Transverse colon (tissue), 4 donors: ENCODE data around the gene ZNF93. TPM values are rescaled to one million over a fixed set of nuclear protein-coding genes. Genes with fewer than 3 reads are reported as not detected.

Experiments used
- DNase-seq: peaks from one replicate; pipeline ENCODE4 v3.0.0-alpha.2; 2019
- H3K27ac ChIP-seq, 4 donors: fragments of 200-600 bp; sonication (generic); 2 replicates each; pipeline ENCODE4 v1.5.1; 2016 to 2018; ENCODE audit warnings: inconsistent platforms in 4 of 4
- H3K27me3 ChIP-seq: fragments of 200-600 bp; sonication (generic); 2 replicates; pipeline ENCODE4 v1.5.1; 2017; ENCODE audit warnings: inconsistent platforms
- H3K36me3 ChIP-seq, 4 donors: fragments of 200-600 bp; sonication (generic); 2 replicates each; pipeline ENCODE4 v1.5.1; 2017 to 2019; ENCODE audit warnings: inconsistent platforms in 4 of 4
- H3K4me1 ChIP-seq, 4 donors: fragments of 200-600 bp; sonication (generic); 2 replicates each; pipeline ENCODE4 v1.5.1; 2017 to 2020; ENCODE audit warnings: inconsistent platforms in 4 of 4
- H3K4me3 ChIP-seq, 4 donors: fragments of 200-600 bp; sonication (generic); 1 replicate in 1 of 4; 2 replicates in 3 of 4; pipeline versions ENCODE4 v1.5.1 to v1.6.1; 2017 to 2019; ENCODE audit warnings: inconsistent platforms in 4 of 4
- H3K9me3 ChIP-seq, 2 donors: fragments of 200-600 bp; sonication (generic); 2 replicates each; pipeline ENCODE4 v1.5.1; 2017 to 2019; ENCODE audit warnings: inconsistent platforms in 2 of 2
- EP300 ChIP-seq: sonication (generic); formaldehyde crosslinking; IDR thresholded peaks from one replicate; pipeline ENCODE4 v1.6.1; 2017; ENCODE audit warnings: antibody characterized with exemption, low read depth
- POLR2A ChIP-seq: fragments of 450-650 bp; IDR thresholded peaks from one replicate; pipeline ENCODE4 v1.6.1; 2016; ENCODE audit warnings: antibody characterized with exemption, mild to moderate bottlenecking, moderate library complexity
- POLR2AphosphoS5 ChIP-seq, 3 donors: sonication (generic); formaldehyde crosslinking; IDR thresholded peaks; one replicate each; pipeline ENCODE4 v1.6.1; 2016; ENCODE audit warnings: antibody characterized with exemption in 3 of 3
- WGBS, 2 donors: methylation state at CpG; one replicate each; pipeline ENCODE4 v1.1.5; 2018; ENCODE audit warnings: low coverage in 1 of 2; 5-methylcytosine and 5-hydroxymethylcytosine counted together
- in situ Hi-C, 4 donors: fragments of 200-750 bp; cut with MboI; loops; one replicate each; pipeline versions ENCODE4 v1.15.0 to v1.15.1; 2017; ENCODE audit warnings: low sequenced_read_pairs in 3 of 4, low pct_ligation_motif_present in 1 of 4, low pct_unique_long_range_greater_than_20kb in 1 of 4
- intact Hi-C: fragments of 100-400 bp; cut with DNase I; formaldehyde crosslinking; loops from one replicate; pipeline ENCODE4 v1.15.1; 2023; ENCODE audit warnings: low total_unique reads
- total RNA-seq, 4 donors: library from RNA; depleted of rRNA; stranded (reverse); fragments of >200 nt; gene quantifications; one replicate each; pipeline ENCODE4 v1.1.0, GENCODE V29; 2016
- TF ChIP-seq, protein P1 (sequence below), 5 experiments: fragments of 200-600 bp in 3 of 5; fragments of 450-650 bp in 2 of 5; sonication (generic) in 3 of 5; IDR thresholded peaks; 1 replicate in 2 of 5; 2 replicates in 3 of 5; pipeline ENCODE4 v1.5.1; 2016 to 2017; ENCODE audit warnings: antibody characterized with exemption in 5 of 5, inconsistent platforms in 3 of 5, mild to moderate bottlenecking in 2 of 5, moderate library complexity in 1 of 5

The ZNF93 gene
- total RNA-seq, 4 donors from 2014 or later, result 0.40 to 5.4 (median 3.8) TPM; not detected in 1

DNA sequence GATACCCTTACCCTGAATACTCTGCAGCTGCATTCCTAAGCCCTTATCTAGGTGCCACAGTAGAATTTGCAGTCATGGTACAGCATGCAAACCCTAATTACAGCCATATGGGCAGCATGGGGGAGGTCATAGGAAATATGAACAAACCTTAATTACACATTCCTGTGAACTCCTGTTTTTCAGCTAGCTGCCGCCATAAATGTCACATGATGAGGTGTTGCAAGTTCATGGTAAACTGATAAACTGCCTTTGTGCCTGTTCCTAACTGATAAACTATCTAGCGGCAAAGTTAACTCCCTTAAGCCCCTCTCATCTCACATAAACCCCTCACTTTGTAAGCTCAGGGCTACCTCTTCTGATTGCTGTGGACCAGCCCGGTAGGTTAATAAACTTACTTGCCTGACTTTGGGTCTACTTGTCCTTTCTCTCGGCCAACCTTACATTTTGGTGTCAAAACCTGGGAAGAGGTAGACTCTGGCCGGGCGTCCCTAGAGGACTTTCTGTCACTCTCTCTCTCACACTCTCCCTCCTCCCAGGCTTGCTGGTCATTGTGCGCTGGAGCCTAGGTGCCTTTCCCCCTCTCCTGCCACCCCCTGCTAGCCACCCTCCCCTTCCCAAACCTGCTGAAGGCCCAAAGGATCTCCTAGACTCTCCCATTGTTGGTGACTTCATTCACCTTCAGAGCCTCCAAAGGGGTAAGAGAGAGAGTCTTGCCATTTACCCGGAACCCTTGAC lies 43.3 kb downstream of the ZNF93 start:
- TF ChIP-seq POLR2AphosphoS5 (IDR thresholded peaks at IDR 0.05) (no peak), POLR2A (no peak), EP300 (no peak)
- TF ChIP-seq, protein P1, sequence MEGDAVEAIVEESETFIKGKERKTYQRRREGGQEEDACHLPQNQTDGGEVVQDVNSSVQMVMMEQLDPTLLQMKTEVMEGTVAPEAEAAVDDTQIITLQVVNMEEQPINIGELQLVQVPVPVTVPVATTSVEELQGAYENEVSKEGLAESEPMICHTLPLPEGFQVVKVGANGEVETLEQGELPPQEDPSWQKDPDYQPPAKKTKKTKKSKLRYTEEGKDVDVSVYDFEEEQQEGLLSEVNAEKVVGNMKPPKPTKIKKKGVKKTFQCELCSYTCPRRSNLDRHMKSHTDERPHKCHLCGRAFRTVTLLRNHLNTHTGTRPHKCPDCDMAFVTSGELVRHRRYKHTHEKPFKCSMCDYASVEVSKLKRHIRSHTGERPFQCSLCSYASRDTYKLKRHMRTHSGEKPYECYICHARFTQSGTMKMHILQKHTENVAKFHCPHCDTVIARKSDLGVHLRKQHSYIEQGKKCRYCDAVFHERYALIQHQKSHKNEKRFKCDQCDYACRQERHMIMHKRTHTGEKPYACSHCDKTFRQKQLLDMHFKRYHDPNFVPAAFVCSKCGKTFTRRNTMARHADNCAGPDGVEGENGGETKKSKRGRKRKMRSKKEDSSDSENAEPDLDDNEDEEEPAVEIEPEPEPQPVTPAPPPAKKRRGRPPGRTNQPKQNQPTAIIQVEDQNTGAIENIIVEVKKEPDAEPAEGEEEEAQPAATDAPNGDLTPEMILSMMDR (IDR thresholded peaks at IDR 0.05), result no peak
- intact Hi-C loops, result loop anchor here (10.0 kb wide), 1 partner anchor 1861 kb away; no protein-coding TSS in a partner anchor
- H3K36me3 ChIP-seq, result no peaks in the 10 kb centered on the region
- 72 to 81% methylated on average over 8 of the region's 8 CpGs for WGBS, 2 donors
- H3K9me3 ChIP-seq, result peaks cover 0 to 8% of the 10 kb centered on the region in 2 donors
- H3K27me3 ChIP-seq, result no peaks in the 10 kb centered on the region
- no peak for DNase-seq
- no peak overlapping the region for H3K4me3 ChIP-seq
- in situ Hi-C loops, result no loop called here
- no peaks in the 10 kb centered on the region for H3K4me1 ChIP-seq
- H3K27ac ChIP-seq, result no peak overlapping the region

DNA sequence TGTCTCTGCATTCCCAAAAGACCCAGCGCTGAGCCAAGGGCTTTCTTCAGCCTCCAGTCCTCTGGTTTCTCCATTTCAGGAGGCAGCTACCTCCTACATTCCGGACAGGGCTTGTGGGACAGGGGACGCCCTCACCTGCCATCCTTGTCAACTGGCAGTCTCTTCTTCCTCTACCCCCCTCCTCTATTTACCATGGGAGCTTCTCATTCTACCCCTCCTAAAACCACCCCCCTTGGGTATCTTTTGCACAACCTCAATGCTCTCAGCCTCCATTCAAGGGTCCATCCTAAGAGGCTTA lies 43.8 kb downstream of the ZNF93 start:
- intact Hi-C loops, result loop anchor here (10.0 kb wide), 1 partner anchor 1860 kb away; no protein-coding TSS in a partner anchor
- DNase-seq, result no peak
- TF ChIP-seq EP300 (no peak), POLR2A (no peak), POLR2AphosphoS5 (IDR thresholded peaks at IDR 0.05) (no peak)
- TF ChIP-seq, protein P1 (IDR thresholded peaks at IDR 0.05), result no peak
- in situ Hi-C loops, result no loop called here
- H3K4me3 ChIP-seq, result no peak overlapping the region
- 92% methylated on average over 3 of the region's 3 CpGs; no CpG with 5 or more reads in 1 of the 2 donors for WGBS, 2 donors
- no peak overlapping the region for H3K27ac ChIP-seq
- no peaks in the 10 kb centered on the region for H3K36me3 ChIP-seq
- no peaks in the 10 kb centered on the region for H3K27me3 ChIP-seq
- H3K9me3 ChIP-seq, result peaks cover 0 to 4% of the 10 kb centered on the region in 2 donors
- no peaks in the 10 kb centered on the region for H3K4me1 ChIP-seq

DNA sequence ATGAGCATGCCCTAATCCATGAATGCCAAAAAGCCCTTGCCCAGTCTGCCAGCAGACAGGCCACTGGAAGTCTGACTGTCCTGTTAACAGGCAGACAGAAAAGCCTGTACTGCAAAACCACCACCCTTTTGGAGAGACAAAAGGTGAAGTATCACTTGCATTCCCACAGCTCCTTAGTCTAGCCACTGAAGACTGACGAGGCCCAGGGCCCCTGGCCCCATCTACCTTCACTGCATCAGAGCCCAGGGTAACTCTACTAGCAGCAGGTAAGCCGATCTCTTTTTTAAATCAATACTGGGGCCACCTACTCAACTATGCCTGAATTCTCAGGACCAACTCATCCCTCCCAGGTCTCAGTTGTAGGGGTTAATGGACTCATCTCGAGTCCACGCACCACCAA lies 45.5 kb downstream of the ZNF93 start:
- 81 to 84% methylated on average over 4 of the region's 4 CpGs for WGBS, 2 donors
- Histone ChIP-seq H3K9me3 (no peaks in the 10 kb centered on the region), H3K4me1 (no peaks in the 10 kb centered on the region), H3K27ac (no peak overlapping the region), H3K36me3 (no peaks in the 10 kb centered on the region), H3K27me3 (no peaks in the 10 kb centered on the region), H3K4me3 (no peak overlapping the region)
- in situ Hi-C loops, result no loop called here
- no peak for DNase-seq
- intact Hi-C loops, result loop anchor here (10.0 kb wide), 1 partner anchor 1859 kb away; no protein-coding TSS in a partner anchor
- TF ChIP-seq, protein P1 (IDR thresholded peaks at IDR 0.05), result no peak
- TF ChIP-seq POLR2AphosphoS5 (IDR thresholded peaks at IDR 0.05) (no peak), POLR2A (no peak), EP300 (no peak)

DNA sequence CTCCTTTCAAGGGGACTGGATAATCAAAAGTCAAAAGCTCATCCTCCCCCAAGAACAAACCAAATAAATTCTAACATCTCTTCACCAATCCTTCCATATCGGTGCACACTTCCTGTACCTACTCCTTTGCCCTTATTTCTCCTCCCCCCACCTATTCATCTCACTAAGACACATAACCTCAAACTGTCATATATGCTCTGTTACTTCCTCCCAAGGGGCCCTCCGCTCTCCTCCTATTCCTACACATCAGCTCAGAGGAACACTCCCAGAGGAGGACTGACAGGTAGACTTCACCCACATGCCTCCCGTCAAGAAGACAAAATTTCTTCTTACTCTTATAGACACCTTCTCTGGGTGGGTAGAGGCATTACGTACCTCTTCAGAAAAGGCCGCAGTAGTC lies 48.1 kb downstream of the ZNF93 start:
- no peaks in the 10 kb centered on the region for H3K4me1 ChIP-seq
- in situ Hi-C loops, result no loop called here
- no peaks in the 10 kb centered on the region for H3K9me3 ChIP-seq
- no peaks in the 10 kb centered on the region for H3K36me3 ChIP-seq
- intact Hi-C loops, result loop anchor here (10.0 kb wide), 1 partner anchor 1856 kb away; no protein-coding TSS in a partner anchor
- H3K27ac ChIP-seq, result no peak overlapping the region
- TF ChIP-seq POLR2AphosphoS5 (IDR thresholded peaks at IDR 0.05) (no peak), POLR2A (no peak), EP300 (no peak)
- TF ChIP-seq, protein P1 (IDR thresholded peaks at IDR 0.05), result no peak
- no peaks in the 10 kb centered on the region for H3K27me3 ChIP-seq
- 85 to 92% methylated on average over 4 to 5 of the region's 5 CpGs for WGBS, 2 donors
- no peak overlapping the region for H3K4me3 ChIP-seq
- no peak for DNase-seq
